GM23338 (cell line): ENCODE measurements around the gene ZDHHC1. TPM values are rescaled to one million over a fixed set of nuclear protein-coding genes. Genes with fewer than 3 reads are reported as not detected.

ENCODE experiments used
- ATAC-seq: fragments of 200-7000 bp; cut with Tn5 transposase; 3 replicates; pipeline ENCODE4 v1.9.1; 2020
- DNase-seq: peaks from one replicate; pipeline ENCODE4 v3.0.0-alpha.2; 2015; ENCODE audit warnings: low spot score
- H2AFZ ChIP-seq: fragments of 200-600 bp; sonication (generic); 2 replicates; pipeline ENCODE4 v1.8.0; 2016; ENCODE audit warnings: antibody characterized with exemption, mild to moderate bottlenecking, moderate library complexity
- H3F3A ChIP-seq: fragments of 200-600 bp; sonication (generic); replicated peaks from 2 replicates; pipeline ENCODE4 v1.8.0; 2017; ENCODE audit warnings: antibody characterized with exemption, mixed run types, low read depth
- H3K27ac ChIP-seq: fragments of 200-600 bp; sonication (generic); 2 replicates; pipeline ENCODE4 v1.6.1; 2016; ENCODE audit warnings: low read depth
- H3K27me3 ChIP-seq: fragments of 200-600 bp; sonication (generic); 2 replicates; pipeline ENCODE4 v1.8.0; 2016; ENCODE audit warnings: mild to moderate bottlenecking, mixed run types, moderate library complexity; ENCODE audit not compliant: insufficient read depth
- H3K36me3 ChIP-seq: fragments of 200-600 bp; sonication (generic); 2 replicates; pipeline ENCODE4 v1.8.0; 2016; ENCODE audit warnings: mild to moderate bottlenecking; ENCODE audit not compliant: insufficient read depth
- H3K4me1 ChIP-seq: fragments of 200-600 bp; sonication (generic); 2 replicates; pipeline ENCODE4 v1.8.0; 2016; ENCODE audit warnings: mild to moderate bottlenecking, moderate library complexity; ENCODE audit not compliant: insufficient read depth
- H3K4me2 ChIP-seq: fragments of 200-600 bp; sonication (generic); 2 replicates; pipeline ENCODE4 v1.7.1; 2017; ENCODE audit warnings: mixed run types
- H3K4me3 ChIP-seq: fragments of 200-600 bp; sonication (generic); 2 replicates; pipeline ENCODE4 v1.6.1; 2016; ENCODE audit warnings: mixed run types
- H3K79me2 ChIP-seq: fragments of 200-600 bp; sonication (generic); replicated peaks from 2 replicates; pipeline ENCODE4 v1.8.0; 2017; ENCODE audit warnings: mild to moderate bottlenecking; ENCODE audit not compliant: insufficient read depth
- H3K9me2 ChIP-seq: fragments of 200-600 bp; sonication (generic); 2 replicates; pipeline ENCODE4 v1.8.0; 2017; ENCODE audit not compliant: insufficient read depth
- H4K20me1 ChIP-seq: fragments of 200-600 bp; sonication (generic); replicated peaks from 2 replicates; pipeline ENCODE4 v1.8.0; 2017; ENCODE audit warnings: mild to moderate bottlenecking; ENCODE audit not compliant: insufficient read depth
- H3K27ac Mint-ChIP-seq: 2 replicates; pipeline ENCODE4 v1.8.0; 2020; ENCODE audit warnings: inconsistent platforms, mild to moderate bottlenecking, moderate library complexity, mixed read lengths
- H3K27me3 Mint-ChIP-seq: 3 replicates; pipeline ENCODE4 v1.8.0; 2022; ENCODE audit warnings: low read depth, mild to moderate bottlenecking, moderate library complexity, mixed read lengths, inconsistent platforms; ENCODE audit not compliant: insufficient read depth, poor library complexity
- H3K36me3 Mint-ChIP-seq: 3 replicates; pipeline ENCODE4 v1.8.0; 2021; ENCODE audit warnings: low read depth, mild to moderate bottlenecking, inconsistent platforms, moderate library complexity, mixed read lengths
- H3K4me1 Mint-ChIP-seq: 3 replicates; pipeline ENCODE4 v1.8.0; 2020; ENCODE audit warnings: mild to moderate bottlenecking, inconsistent platforms, mixed read lengths
- H3K4me3 Mint-ChIP-seq: 3 replicates; pipeline ENCODE4 v1.8.0; 2021; ENCODE audit warnings: moderate library complexity, mild to moderate bottlenecking, inconsistent platforms, mixed read lengths
- H3K9me3 Mint-ChIP-seq: 3 replicates; pipeline ENCODE4 v1.8.0; 2020; ENCODE audit warnings: moderate library complexity, mild to moderate bottlenecking, inconsistent platforms, mixed read lengths
- CREB1 ChIP-seq: fragments of 250-450 bp; sonication (Bioruptor Pico); IDR thresholded peaks from 2 replicates; pipeline ENCODE4 v1.5.0; 2020; ENCODE audit warnings: low read depth, mild to moderate bottlenecking, moderate library complexity
- ETS1 ChIP-seq: IDR thresholded peaks from 2 replicates; pipeline ENCODE4 v1.6.1; 2016; ENCODE audit warnings: antibody characterized with exemption
- EZH2 ChIP-seq: fragments of 200-600 bp; sonication (generic); IDR thresholded peaks from one replicate; pipeline ENCODE4 v1.8.0; 2017; ENCODE audit warnings: antibody characterized with exemption, mild to moderate bottlenecking, low read depth; ENCODE audit not compliant: unreplicated experiment
- EZH2phosphoT487 ChIP-seq: fragments of 200-600 bp; sonication (generic); IDR thresholded peaks from one replicate; pipeline ENCODE4 v1.8.1; 2018; ENCODE audit warnings: antibody characterized with exemption; ENCODE audit not compliant: unreplicated experiment
- JUNB ChIP-seq: IDR thresholded peaks from one replicate; pipeline ENCODE4 v1.6.1; 2016; ENCODE audit warnings: antibody characterized with exemption; ENCODE audit not compliant: unreplicated experiment
- NANOG ChIP-seq: IDR thresholded peaks from 2 replicates; pipeline ENCODE4 v1.6.1; 2016; ENCODE audit warnings: antibody characterized with exemption, borderline replicate concordance
- POLR2AphosphoS5 ChIP-seq: IDR thresholded peaks from 2 replicates; pipeline ENCODE4 v1.6.1; 2016; ENCODE audit warnings: antibody characterized with exemption, low read depth
- STAT1 ChIP-seq: IDR thresholded peaks from one replicate; pipeline ENCODE4 v1.6.1; 2016; ENCODE audit warnings: antibody characterized with exemption; ENCODE audit not compliant: unreplicated experiment
- ZNF114 ChIP-seq: fragments of 250-450 bp; sonication (Bioruptor Pico); IDR thresholded peaks from 2 replicates; pipeline ENCODE4 v1.5.0; 2020; ENCODE audit warnings: mild to moderate bottlenecking, moderate library complexity
- ZNF331 ChIP-seq: fragments of 250-450 bp; sonication (Bioruptor Pico); IDR thresholded peaks from 2 replicates; pipeline ENCODE4 v1.5.0; 2020; ENCODE audit warnings: low read depth, mild to moderate bottlenecking, moderate library complexity
- polyA plus RNA-seq: library from polyadenylated mRNA; unstranded; fragments of >200 nt; fragmentation: Nextera tagmentation; extraction: Ambion mirVana; gene quantifications from 2 replicates; pipeline ENCODE4 v1.2.1, GENCODE V29; 2016
- total RNA-seq: library from RNA; depleted of rRNA; stranded (reverse); fragments of >200 nt; shearing (Covaris generic); gene quantifications from 2 replicates; pipeline ENCODE4 v1.2.3, GENCODE V29; 2014
- TF ChIP-seq, protein P1 (sequence below), 2 experiments: fragments of 200-600 bp in 1 of 2; sonication (generic) in 1 of 2; conservative IDR thresholded peaks; 2 replicates each; pipeline versions ENCODE4 v1.5.1 to v1.6.1; 2016 to 2017; ENCODE audit warnings: antibody characterized with exemption in 2 of 2, low read depth in 2 of 2, mild to moderate bottlenecking in 2 of 2, moderate library complexity in 1 of 2
- TF ChIP-seq, protein P2 (sequence below): IDR thresholded peaks from one replicate; pipeline ENCODE4 v1.6.1; 2018; ENCODE audit warnings: antibody characterized with exemption; ENCODE audit not compliant: unreplicated experiment
- TF ChIP-seq, protein P3 (sequence below): fragments of 250-450 bp; sonication (Bioruptor Pico); IDR thresholded peaks from 2 replicates; pipeline ENCODE4 v1.5.0; 2020; ENCODE audit warnings: mild to moderate bottlenecking, moderate library complexity

Gene ZDHHC1
- total and polyA plus RNA-seq, 2 experiments from 2014 or later: 1.4 to 2.7 TPM

DNA sequence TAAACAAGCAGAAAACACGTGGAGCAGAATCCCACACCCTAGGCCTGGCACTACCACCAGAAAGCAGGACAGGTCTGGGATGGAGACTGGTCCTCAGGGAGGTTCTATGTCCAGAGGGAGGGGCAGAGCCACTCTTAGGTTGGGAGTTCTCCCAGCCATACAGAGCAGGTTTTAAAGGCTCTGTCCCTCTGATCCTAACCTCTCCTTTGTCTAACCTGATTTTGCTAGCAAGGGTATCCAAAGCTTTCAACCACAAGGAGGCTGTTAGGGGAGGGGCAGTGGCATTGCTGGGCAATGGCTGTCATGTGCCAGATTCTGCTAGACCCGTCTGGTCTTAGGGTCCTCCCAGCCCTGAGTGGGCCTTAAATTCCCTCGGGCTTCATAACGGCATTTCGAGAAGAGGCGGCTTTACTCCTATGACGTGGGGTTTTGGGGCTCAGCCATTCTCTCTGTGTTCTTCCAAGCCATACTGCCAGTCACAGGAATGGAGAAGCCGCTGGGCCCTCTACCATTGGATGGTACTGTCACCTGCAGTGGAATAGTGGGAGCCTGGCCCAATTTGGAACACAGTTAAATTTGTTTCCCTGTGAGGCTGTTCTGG lies 28.7 kb downstream of the ZDHHC1 start:
- H3K36me3 ChIP-seq: no peaks in the 10 kb centered on the region
- H3K9me2 ChIP-seq: no peaks in the 10 kb centered on the region
- peaks cover 17% of the 10 kb centered on the region; the same call in 1 of the 2 replicates for H3K4me1 ChIP-seq
- no peak overlapping the region for H2AFZ ChIP-seq
- H3K27ac Mint-ChIP-seq: no peak overlapping the region
- peaks cover 23% of the 10 kb centered on the region for H3K4me1 Mint-ChIP-seq
- H3K27me3 ChIP-seq: peaks cover 9% of the 10 kb centered on the region
- no peaks in the 10 kb centered on the region for H4K20me1 ChIP-seq
- no peaks in the 10 kb centered on the region for H3K9me3 Mint-ChIP-seq
- H3K4me3 ChIP-seq: no peak overlapping the region
- no peak overlapping the region for H3K4me3 Mint-ChIP-seq
- TF ChIP-seq ZNF331: no peak
- TF ChIP-seq POLR2AphosphoS5: no peak
- TF ChIP-seq CREB1 (CRISPR knock-in tag): no peak
- no peak for TF ChIP-seq NANOG
- TF ChIP-seq, protein P1, sequence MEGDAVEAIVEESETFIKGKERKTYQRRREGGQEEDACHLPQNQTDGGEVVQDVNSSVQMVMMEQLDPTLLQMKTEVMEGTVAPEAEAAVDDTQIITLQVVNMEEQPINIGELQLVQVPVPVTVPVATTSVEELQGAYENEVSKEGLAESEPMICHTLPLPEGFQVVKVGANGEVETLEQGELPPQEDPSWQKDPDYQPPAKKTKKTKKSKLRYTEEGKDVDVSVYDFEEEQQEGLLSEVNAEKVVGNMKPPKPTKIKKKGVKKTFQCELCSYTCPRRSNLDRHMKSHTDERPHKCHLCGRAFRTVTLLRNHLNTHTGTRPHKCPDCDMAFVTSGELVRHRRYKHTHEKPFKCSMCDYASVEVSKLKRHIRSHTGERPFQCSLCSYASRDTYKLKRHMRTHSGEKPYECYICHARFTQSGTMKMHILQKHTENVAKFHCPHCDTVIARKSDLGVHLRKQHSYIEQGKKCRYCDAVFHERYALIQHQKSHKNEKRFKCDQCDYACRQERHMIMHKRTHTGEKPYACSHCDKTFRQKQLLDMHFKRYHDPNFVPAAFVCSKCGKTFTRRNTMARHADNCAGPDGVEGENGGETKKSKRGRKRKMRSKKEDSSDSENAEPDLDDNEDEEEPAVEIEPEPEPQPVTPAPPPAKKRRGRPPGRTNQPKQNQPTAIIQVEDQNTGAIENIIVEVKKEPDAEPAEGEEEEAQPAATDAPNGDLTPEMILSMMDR (conservative IDR thresholded peaks at IDR 0.05; ENCODE audit: low read depth in 2 of 2): no peak
- no peak for TF ChIP-seq JUNB
- TF ChIP-seq, protein P2, sequence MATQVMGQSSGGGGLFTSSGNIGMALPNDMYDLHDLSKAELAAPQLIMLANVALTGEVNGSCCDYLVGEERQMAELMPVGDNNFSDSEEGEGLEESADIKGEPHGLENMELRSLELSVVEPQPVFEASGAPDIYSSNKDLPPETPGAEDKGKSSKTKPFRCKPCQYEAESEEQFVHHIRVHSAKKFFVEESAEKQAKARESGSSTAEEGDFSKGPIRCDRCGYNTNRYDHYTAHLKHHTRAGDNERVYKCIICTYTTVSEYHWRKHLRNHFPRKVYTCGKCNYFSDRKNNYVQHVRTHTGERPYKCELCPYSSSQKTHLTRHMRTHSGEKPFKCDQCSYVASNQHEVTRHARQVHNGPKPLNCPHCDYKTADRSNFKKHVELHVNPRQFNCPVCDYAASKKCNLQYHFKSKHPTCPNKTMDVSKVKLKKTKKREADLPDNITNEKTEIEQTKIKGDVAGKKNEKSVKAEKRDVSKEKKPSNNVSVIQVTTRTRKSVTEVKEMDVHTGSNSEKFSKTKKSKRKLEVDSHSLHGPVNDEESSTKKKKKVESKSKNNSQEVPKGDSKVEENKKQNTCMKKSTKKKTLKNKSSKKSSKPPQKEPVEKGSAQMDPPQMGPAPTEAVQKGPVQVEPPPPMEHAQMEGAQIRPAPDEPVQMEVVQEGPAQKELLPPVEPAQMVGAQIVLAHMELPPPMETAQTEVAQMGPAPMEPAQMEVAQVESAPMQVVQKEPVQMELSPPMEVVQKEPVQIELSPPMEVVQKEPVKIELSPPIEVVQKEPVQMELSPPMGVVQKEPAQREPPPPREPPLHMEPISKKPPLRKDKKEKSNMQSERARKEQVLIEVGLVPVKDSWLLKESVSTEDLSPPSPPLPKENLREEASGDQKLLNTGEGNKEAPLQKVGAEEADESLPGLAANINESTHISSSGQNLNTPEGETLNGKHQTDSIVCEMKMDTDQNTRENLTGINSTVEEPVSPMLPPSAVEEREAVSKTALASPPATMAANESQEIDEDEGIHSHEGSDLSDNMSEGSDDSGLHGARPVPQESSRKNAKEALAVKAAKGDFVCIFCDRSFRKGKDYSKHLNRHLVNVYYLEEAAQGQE: no peak
- no peak for TF ChIP-seq STAT1
- TF ChIP-seq ZNF114 (CRISPR knock-in tag): no peak
- no peak for TF ChIP-seq ETS1
- no peak for TF ChIP-seq EZH2
- TF ChIP-seq, protein P3, sequence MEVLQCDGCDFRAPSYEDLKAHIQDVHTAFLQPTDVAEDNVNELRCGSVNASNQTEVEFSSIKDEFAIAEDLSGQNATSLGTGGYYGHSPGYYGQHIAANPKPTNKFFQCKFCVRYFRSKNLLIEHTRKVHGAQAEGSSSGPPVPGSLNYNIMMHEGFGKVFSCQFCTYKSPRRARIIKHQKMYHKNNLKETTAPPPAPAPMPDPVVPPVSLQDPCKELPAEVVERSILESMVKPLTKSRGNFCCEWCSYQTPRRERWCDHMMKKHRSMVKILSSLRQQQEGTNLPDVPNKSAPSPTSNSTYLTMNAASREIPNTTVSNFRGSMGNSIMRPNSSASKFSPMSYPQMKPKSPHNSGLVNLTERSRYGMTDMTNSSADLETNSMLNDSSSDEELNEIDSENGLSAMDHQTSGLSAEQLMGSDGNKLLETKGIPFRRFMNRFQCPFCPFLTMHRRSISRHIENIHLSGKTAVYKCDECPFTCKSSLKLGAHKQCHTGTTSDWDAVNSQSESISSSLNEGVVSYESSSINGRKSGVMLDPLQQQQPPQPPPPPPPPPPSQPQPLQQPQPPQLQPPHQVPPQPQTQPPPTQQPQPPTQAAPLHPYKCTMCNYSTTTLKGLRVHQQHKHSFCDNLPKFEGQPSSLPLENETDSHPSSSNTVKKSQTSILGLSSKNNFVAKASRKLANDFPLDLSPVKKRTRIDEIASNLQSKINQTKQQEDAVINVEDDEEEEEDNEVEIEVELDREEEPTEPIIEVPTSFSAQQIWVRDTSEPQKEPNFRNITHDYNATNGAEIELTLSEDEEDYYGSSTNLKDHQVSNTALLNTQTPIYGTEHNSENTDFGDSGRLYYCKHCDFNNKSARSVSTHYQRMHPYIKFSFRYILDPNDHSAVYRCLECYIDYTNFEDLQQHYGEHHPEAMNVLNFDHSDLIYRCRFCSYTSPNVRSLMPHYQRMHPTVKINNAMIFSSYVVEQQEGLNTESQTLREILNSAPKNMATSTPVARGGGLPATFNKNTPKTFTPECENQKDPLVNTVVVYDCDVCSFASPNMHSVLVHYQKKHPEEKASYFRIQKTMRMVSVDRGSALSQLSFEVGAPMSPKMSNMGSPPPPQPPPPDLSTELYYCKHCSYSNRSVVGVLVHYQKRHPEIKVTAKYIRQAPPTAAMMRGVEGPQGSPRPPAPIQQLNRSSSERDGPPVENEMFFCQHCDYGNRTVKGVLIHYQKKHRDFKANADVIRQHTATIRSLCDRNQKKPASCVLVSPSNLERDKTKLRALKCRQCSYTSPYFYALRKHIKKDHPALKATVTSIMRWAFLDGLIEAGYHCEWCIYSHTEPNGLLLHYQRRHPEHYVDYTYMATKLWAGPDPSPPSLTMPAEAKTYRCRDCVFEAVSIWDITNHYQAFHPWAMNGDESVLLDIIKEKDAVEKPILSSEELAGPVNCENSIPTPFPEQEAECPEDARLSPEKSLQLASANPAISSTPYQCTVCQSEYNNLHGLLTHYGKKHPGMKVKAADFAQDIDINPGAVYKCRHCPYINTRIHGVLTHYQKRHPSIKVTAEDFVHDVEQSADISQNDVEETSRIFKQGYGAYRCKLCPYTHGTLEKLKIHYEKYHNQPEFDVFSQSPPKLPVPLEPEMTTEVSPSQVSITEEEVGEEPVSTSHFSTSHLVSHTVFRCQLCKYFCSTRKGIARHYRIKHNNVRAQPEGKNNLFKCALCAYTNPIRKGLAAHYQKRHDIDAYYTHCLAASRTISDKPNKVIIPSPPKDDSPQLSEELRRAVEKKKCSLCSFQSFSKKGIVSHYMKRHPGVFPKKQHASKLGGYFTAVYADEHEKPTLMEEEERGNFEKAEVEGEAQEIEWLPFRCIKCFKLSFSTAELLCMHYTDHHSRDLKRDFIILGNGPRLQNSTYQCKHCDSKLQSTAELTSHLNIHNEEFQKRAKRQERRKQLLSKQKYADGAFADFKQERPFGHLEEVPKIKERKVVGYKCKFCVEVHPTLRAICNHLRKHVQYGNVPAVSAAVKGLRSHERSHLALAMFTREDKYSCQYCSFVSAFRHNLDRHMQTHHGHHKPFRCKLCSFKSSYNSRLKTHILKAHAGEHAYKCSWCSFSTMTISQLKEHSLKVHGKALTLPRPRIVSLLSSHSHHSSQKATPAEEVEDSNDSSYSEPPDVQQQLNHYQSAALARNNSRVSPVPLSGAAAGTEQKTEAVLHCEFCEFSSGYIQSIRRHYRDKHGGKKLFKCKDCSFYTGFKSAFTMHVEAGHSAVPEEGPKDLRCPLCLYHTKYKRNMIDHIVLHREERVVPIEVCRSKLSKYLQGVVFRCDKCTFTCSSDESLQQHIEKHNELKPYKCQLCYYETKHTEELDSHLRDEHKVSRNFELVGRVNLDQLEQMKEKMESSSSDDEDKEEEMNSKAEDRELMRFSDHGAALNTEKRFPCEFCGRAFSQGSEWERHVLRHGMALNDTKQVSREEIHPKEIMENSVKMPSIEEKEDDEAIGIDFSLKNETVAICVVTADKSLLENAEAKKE (CRISPR knock-in tag): no peak
- no peak for TF ChIP-seq EZH2phosphoT487
- no peaks in the 10 kb centered on the region; the same call in 2 of the 3 replicates for H3K36me3 Mint-ChIP-seq
- no peak overlapping the region for H3K27ac ChIP-seq
- 0 out of 2 replicates have a peak overlapping the region, but pooled peaks have one; percentile 20 for H3K4me2 ChIP-seq
- H3K79me2 ChIP-seq: no peaks in the 10 kb centered on the region
- H3F3A ChIP-seq: 0 out of 2 replicates have a peak, but pooled peaks cover 3% of the 10 kb centered on the region
- peaks cover 24% of the 10 kb centered on the region for H3K27me3 Mint-ChIP-seq
- ATAC-seq: peak; percentile 44
- no peak for DNase-seq
